ENCODE data around the gene RARRES2. TPM values are rescaled to one million over a fixed set of nuclear protein-coding genes. Genes with fewer than 3 reads are reported as not detected.
A peak's percentile ranks its signal among the peaks of the same experiment; 100 is the strongest.

The RARRES2 gene
- total and polyA plus RNA-seq, 2 of the 13 experiments (the other 11 are each of a cell fraction or from before 2014, with no cell fraction given), result 134 to 172 TPM

DNA sequence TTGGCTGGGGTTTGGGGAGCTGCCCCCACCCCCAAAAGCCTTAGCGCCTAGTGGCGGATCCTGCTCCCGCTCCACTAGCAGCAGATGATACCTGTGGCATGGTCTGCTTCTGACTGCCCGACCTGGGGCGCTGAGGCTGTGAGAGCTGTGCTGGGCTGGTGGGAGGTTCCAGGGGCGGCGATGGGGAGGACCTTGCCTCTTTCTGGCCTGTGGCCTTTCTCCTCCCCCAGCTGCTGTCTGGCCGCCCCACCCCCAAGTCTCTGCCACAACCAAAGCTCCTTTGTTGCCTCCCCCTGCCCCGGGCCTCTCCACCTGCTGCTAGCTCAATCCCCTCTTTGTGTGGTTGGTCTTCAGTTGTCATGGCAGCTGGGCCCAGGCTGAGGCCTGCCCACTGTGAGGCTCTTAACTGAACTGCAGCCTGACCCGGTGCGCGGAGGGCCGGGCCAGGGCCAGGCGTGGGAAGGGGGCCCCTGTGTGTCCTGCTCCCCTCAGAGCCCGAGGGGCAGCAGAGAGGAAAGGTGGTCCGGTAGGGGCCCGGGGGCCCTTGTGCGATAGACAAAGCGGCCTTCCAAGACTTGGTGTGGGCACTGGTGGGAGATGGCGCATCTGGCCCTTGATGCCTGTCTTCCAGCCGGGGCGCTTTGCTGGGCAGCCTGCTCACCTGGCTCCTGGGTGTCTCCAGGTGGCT lies 42.4 kb upstream of the RARRES2 start (continued):
- TF ChIP-seq, protein P1, sequence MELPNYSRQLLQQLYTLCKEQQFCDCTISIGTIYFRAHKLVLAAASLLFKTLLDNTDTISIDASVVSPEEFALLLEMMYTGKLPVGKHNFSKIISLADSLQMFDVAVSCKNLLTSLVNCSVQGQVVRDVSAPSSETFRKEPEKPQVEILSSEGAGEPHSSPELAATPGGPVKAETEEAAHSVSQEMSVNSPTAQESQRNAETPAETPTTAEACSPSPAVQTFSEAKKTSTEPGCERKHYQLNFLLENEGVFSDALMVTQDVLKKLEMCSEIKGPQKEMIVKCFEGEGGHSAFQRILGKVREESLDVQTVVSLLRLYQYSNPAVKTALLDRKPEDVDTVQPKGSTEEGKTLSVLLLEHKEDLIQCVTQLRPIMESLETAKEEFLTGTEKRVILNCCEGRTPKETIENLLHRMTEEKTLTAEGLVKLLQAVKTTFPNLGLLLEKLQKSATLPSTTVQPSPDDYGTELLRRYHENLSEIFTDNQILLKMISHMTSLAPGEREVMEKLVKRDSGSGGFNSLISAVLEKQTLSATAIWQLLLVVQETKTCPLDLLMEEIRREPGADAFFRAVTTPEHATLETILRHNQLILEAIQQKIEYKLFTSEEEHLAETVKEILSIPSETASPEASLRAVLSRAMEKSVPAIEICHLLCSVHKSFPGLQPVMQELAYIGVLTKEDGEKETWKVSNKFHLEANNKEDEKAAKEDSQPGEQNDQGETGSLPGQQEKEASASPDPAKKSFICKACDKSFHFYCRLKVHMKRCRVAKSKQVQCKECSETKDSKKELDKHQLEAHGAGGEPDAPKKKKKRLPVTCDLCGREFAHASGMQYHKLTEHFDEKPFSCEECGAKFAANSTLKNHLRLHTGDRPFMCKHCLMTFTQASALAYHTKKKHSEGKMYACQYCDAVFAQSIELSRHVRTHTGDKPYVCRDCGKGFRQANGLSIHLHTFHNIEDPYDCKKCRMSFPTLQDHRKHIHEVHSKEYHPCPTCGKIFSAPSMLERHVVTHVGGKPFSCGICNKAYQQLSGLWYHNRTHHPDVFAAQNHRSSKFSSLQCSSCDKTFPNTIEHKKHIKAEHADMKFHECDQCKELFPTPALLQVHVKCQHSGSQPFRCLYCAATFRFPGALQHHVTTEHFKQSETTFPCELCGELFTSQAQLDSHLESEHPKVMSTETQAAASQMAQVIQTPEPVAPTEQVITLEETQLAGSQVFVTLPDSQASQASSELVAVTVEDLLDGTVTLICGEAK (IDR thresholded peaks at IDR 0.05), result no peak
- TF ChIP-seq, protein P1 (CRISPR knock-in tag; IDR thresholded peaks at IDR 0.05), result peak; percentile 50
- TF ChIP-seq RXRA (CRISPR knock-in tag; IDR thresholded peaks at IDR 0.05) (peak; percentile 84), GTF2F1 (IDR thresholded peaks at IDR 0.05; ENCODE audit: low read length) (no peak), TAF1 (CRISPR knock-in tag; IDR thresholded peaks at IDR 0.05) (peak; percentile 97), MLLT10 (CRISPR knock-in tag; IDR thresholded peaks at IDR 0.05) (no peak), NFKBIZ (CRISPR knock-in tag; IDR thresholded peaks at IDR 0.05) (no peak), ELF4 (CRISPR knock-in tag; IDR thresholded peaks at IDR 0.05; ENCODE audit: borderline replicate concordance) (no peak; the same call in 1 of the 2 replicates), ZNF605 (CRISPR knock-in tag; IDR thresholded peaks at IDR 0.05) (no peak), ZBTB38 (CRISPR knock-in tag; IDR thresholded peaks at IDR 0.05) (peak; percentile 73), ZNF33B (CRISPR knock-in tag; IDR thresholded peaks at IDR 0.05) (no peak; the same call in 1 of the 2 replicates), NR2F1 (CRISPR knock-in tag; IDR thresholded peaks at IDR 0.05) (peak in 1 of 2 experiments; percentile 47; a peak in 1 of 4 replicates), ZNF619 (CRISPR knock-in tag; IDR thresholded peaks at IDR 0.05) (no peak)
- TF ChIP-seq, protein P2, sequence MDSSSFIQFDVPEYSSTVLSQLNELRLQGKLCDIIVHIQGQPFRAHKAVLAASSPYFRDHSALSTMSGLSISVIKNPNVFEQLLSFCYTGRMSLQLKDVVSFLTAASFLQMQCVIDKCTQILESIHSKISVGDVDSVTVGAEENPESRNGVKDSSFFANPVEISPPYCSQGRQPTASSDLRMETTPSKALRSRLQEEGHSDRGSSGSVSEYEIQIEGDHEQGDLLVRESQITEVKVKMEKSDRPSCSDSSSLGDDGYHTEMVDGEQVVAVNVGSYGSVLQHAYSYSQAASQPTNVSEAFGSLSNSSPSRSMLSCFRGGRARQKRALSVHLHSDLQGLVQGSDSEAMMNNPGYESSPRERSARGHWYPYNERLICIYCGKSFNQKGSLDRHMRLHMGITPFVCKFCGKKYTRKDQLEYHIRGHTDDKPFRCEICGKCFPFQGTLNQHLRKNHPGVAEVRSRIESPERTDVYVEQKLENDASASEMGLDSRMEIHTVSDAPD (CRISPR knock-in tag; IDR thresholded peaks at IDR 0.05), result no peak; the same call in 1 of the 2 replicates
- TF ChIP-seq, protein P3, sequence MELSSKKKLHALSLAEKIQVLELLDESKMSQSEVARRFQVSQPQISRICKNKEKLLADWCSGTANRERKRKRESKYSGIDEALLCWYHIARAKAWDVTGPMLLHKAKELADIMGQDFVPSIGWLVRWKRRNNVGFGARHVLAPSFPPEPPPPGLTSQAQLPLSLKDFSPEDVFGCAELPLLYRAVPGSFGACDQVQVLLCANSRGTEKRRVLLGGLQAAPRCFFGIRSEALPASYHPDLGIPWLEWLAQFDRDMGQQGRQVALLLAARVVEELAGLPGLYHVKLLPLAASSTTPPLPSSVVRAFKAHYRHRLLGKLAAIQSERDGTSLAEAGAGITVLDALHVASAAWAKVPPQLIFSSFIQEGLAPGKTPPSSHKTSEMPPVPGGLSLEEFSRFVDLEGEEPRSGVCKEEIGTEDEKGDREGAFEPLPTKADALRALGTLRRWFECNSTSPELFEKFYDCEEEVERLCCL (CRISPR knock-in tag; IDR thresholded peaks at IDR 0.05; ENCODE audit: borderline replicate concordance), result no peak
- TF ChIP-seq, protein P4, sequence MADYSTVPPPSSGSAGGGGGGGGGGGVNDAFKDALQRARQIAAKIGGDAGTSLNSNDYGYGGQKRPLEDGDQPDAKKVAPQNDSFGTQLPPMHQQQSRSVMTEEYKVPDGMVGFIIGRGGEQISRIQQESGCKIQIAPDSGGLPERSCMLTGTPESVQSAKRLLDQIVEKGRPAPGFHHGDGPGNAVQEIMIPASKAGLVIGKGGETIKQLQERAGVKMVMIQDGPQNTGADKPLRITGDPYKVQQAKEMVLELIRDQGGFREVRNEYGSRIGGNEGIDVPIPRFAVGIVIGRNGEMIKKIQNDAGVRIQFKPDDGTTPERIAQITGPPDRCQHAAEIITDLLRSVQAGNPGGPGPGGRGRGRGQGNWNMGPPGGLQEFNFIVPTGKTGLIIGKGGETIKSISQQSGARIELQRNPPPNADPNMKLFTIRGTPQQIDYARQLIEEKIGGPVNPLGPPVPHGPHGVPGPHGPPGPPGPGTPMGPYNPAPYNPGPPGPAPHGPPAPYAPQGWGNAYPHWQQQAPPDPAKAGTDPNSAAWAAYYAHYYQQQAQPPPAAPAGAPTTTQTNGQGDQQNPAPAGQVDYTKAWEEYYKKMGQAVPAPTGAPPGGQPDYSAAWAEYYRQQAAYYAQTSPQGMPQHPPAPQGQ (CRISPR knock-in tag; IDR thresholded peaks at IDR 0.05; ENCODE audit: borderline replicate concordance), result no peak

Data from HepG2 (cell line).